ENCODE data around the gene CC2D2A.

GRCh38 chr4:15481961-15482745 lies 12.5 kb downstream of the CC2D2A start:
- TF ChIP-seq CTCF (IDR thresholded peaks at IDR 0.05; ENCODE audit: insufficient read depth, low read length, poor library complexity, severe bottlenecking) (no peak), EZH2phosphoT487 (conservative IDR thresholded peaks at IDR 0.05; ENCODE audit: low read length) (no peak)
